H1 (cell line): Measurements from ENCODE around the gene AIF1. TPM values are rescaled to one million over a fixed set of nuclear protein-coding genes. Genes with fewer than 3 reads are reported as not detected.

Experiments
- CTCF ChIA-PET: fragments of 300-600 bp; sonication (Branson Sonifier 250); formaldehyde crosslinking; loops from one replicate; lab custom pipeline; 2021; ENCODE audit not compliant: partially characterized antibody; lab: Charles Lee
- POLR2A ChIA-PET: fragments of 300-600 bp; sonication (Branson Sonifier 250); formaldehyde crosslinking; loops from one replicate; lab custom pipeline; 2021; ENCODE audit warnings: inconsistent platforms; ENCODE audit not compliant: partially characterized antibody; lab: Charles Lee
- DNase-seq, 2 experiments: peaks; one replicate each; pipeline versions ENCODE4 v3.0.0 to v3.0.0-alpha.2; 2010 to 2022; ENCODE audit warnings: low spot score in 2 of 2, low read depth in 1 of 2, mixed read lengths in 1 of 2
- FAIRE-seq: peaks from 2 replicates; lab custom pipeline; 2011; peaks lifted over from hg19 to GRCh38; lab: Jason Lieb, UNC
- H2AFZ ChIP-seq: 2 replicates; pipeline ENCODE4 v1.8.1; 2012; ENCODE audit warnings: low read length, inconsistent platforms
- H2AK5ac ChIP-seq: 2 replicates; pipeline ENCODE4 v1.6.1; 2013; ENCODE audit warnings: low read depth, low read length
- H2BK120ac ChIP-seq: replicated peaks from 2 replicates; pipeline ENCODE3; 2013; ENCODE audit warnings: low read depth, low read length, inconsistent platforms
- H2BK12ac ChIP-seq: 2 replicates; pipeline ENCODE4 v1.6.1; 2013; ENCODE audit warnings: low read depth, low read length
- H2BK15ac ChIP-seq: 2 replicates; pipeline ENCODE4 v1.6.1; 2013; ENCODE audit warnings: low read length
- H2BK20ac ChIP-seq: 2 replicates; pipeline ENCODE4 v1.6.1; 2013; ENCODE audit warnings: low read length
- H2BK5ac ChIP-seq: 2 replicates; pipeline ENCODE4 v1.6.1; 2013; ENCODE audit warnings: low read depth, low read length
- H3K14ac ChIP-seq: 2 replicates; pipeline ENCODE4 v1.6.1; 2013; ENCODE audit warnings: inconsistent platforms; ENCODE audit not compliant: insufficient read length
- H3K18ac ChIP-seq: 2 replicates; pipeline ENCODE4 v1.6.1; 2013; ENCODE audit warnings: low read length; ENCODE audit errors: extremely low read depth
- H3K23ac ChIP-seq: 2 replicates; pipeline ENCODE4 v1.6.1; 2013; ENCODE audit warnings: inconsistent platforms; ENCODE audit not compliant: insufficient read length
- H3K23me2 ChIP-seq: 2 replicates; pipeline ENCODE4 v1.6.1; 2013; ENCODE audit warnings: low read depth, low read length
- H3K27ac ChIP-seq: 2 replicates; pipeline ENCODE4 v1.6.1; 2011; ENCODE audit warnings: low read depth, low read length, inconsistent platforms
- H3K27me3 ChIP-seq, 4 experiments: replicated peaks in 1 of 4; 1 replicate in 1 of 4; 2 replicates in 3 of 4; pipeline versions ENCODE4 v1.6.1 to v1.8.1; 2011 to 2013; ENCODE audit warnings: low read length in 3 of 4, mild to moderate bottlenecking in 3 of 4, inconsistent platforms in 2 of 4, mixed read lengths in 2 of 4, moderate library complexity in 1 of 4; ENCODE audit not compliant: control insufficient read depth in 3 of 4, insufficient read depth in 3 of 4; ENCODE audit errors: extremely low read depth in 1 of 4
- H3K36me3 ChIP-seq, 4 experiments: 2 replicates each; pipeline versions ENCODE4 v1.6.1 to v1.8.1; 2011 to 2013; ENCODE audit warnings: mild to moderate bottlenecking in 4 of 4, low read length in 3 of 4, moderate library complexity in 2 of 4, control low read depth in 1 of 4, inconsistent platforms in 1 of 4; ENCODE audit not compliant: insufficient read depth in 4 of 4, control insufficient read depth in 2 of 4
- H3K4ac ChIP-seq: replicated peaks from 2 replicates; pipeline ENCODE3; 2013; ENCODE audit warnings: low read length, low read depth, mixed read lengths, inconsistent platforms; ENCODE audit not compliant: insufficient read length
- H3K4me1 ChIP-seq, 4 experiments: replicated peaks in 1 of 4; 1 replicate in 1 of 4; 2 replicates in 3 of 4; pipeline versions ENCODE4 v1.6.1 to v1.8.1; 2011 to 2013; ENCODE audit warnings: low read length in 3 of 4, inconsistent platforms in 2 of 4, mixed read lengths in 1 of 4; ENCODE audit not compliant: insufficient read depth in 4 of 4, control insufficient read depth in 3 of 4
- H3K4me2 ChIP-seq, 2 experiments: 2 replicates each; pipeline versions ENCODE4 v1.6.1 to v1.8.1; 2011 to 2013; ENCODE audit warnings: low read depth in 2 of 2, low read length in 2 of 2, control low read depth in 1 of 2, inconsistent platforms in 1 of 2, mild to moderate bottlenecking in 1 of 2; ENCODE audit not compliant: insufficient read depth in 1 of 2
- H3K4me3 ChIP-seq, 4 experiments: fragments of 200-600, 300-600 bp in 1 of 4; sonication (generic), shearing (Covaris generic), sonication (Bioruptor Twin) in 1 of 4; 2 replicates each; pipeline versions ENCODE4 v1.5.1 to v1.8.1; 2011 to 2016; ENCODE audit warnings: low read length in 4 of 4, low read depth in 3 of 4, control low read depth in 2 of 4, inconsistent platforms in 2 of 4, mild to moderate bottlenecking in 2 of 4, mixed read lengths in 1 of 4, moderate library complexity in 1 of 4; ENCODE audit not compliant: insufficient read depth in 2 of 4; ENCODE audit errors: extremely low read depth in 1 of 4
- H3K56ac ChIP-seq: replicated peaks from 2 replicates; pipeline ENCODE3; 2013; ENCODE audit warnings: low read depth, mild to moderate bottlenecking, mixed read lengths, low read length, inconsistent platforms; ENCODE audit not compliant: insufficient read length
- H3K79me1 ChIP-seq: 2 replicates; pipeline ENCODE4 v1.6.1; 2013; ENCODE audit warnings: low read depth, low read length, control low read depth
- H3K79me2 ChIP-seq, 2 experiments: 2 replicates each; pipeline versions ENCODE4 v1.6.1 to v1.8.1; 2012 to 2013; ENCODE audit warnings: low read length in 2 of 2, mild to moderate bottlenecking in 2 of 2, inconsistent platforms in 1 of 2; ENCODE audit not compliant: insufficient read depth in 2 of 2, control insufficient read depth in 1 of 2
- H3K9ac ChIP-seq, 4 experiments: replicated peaks in 1 of 4; 1 replicate in 1 of 4; 2 replicates in 3 of 4; pipeline versions ENCODE4 v1.6.1 to v1.8.1; 2011 to 2013; ENCODE audit warnings: low read depth in 3 of 4, low read length in 3 of 4, control low read depth in 2 of 4, mild to moderate bottlenecking in 2 of 4, moderate library complexity in 2 of 4, inconsistent platforms in 1 of 4; ENCODE audit errors: extremely low read depth in 1 of 4
- H3K9me3 ChIP-seq, 2 experiments: 2 replicates each; pipeline versions ENCODE4 v1.6.1 to v1.8.1; 2012 to 2013; ENCODE audit warnings: mild to moderate bottlenecking in 2 of 2, moderate library complexity in 2 of 2, control low read depth in 1 of 2, inconsistent platforms in 1 of 2, low read depth in 1 of 2, low read length in 1 of 2, mixed read lengths in 1 of 2; ENCODE audit not compliant: insufficient read depth in 2 of 2
- H4K20me1 ChIP-seq, 2 experiments: replicated peaks in 1 of 2; 2 replicates each; pipeline versions ENCODE3 to v1.8.1; 2011 to 2013; ENCODE audit warnings: inconsistent platforms in 2 of 2, low read length in 2 of 2, mild to moderate bottlenecking in 1 of 2; ENCODE audit not compliant: insufficient read depth in 2 of 2, control insufficient read depth in 1 of 2
- H4K5ac ChIP-seq: 2 replicates; pipeline ENCODE4 v1.6.1; 2013; ENCODE audit warnings: low read length, low read depth, mixed read lengths, inconsistent platforms; ENCODE audit not compliant: insufficient read length
- H4K8ac ChIP-seq: 2 replicates; pipeline ENCODE4 v1.8.0; 2013; ENCODE audit warnings: mild to moderate bottlenecking, moderate library complexity, low read length, inconsistent platforms; ENCODE audit not compliant: insufficient read depth; ENCODE audit errors: extremely low read depth
- H4K91ac ChIP-seq: replicated peaks from 2 replicates; pipeline ENCODE3; 2013; ENCODE audit warnings: low read length, mixed read lengths, inconsistent platforms; ENCODE audit not compliant: insufficient read length
- ATF2 ChIP-seq: IDR thresholded peaks from 2 replicates; pipeline ENCODE4 v1.6.1; 2012; ENCODE audit warnings: low read length, inconsistent platforms
- BRCA1 ChIP-seq: IDR thresholded peaks from 2 replicates; pipeline ENCODE4 v1.6.1; 2012; ENCODE audit warnings: low read depth, low read length, improper control_type of control experiment
- CREB1 ChIP-seq: IDR thresholded peaks from 2 replicates; pipeline ENCODE4 v1.6.1; 2012; ENCODE audit warnings: inconsistent platforms
- GTF2F1 ChIP-seq: IDR thresholded peaks from 2 replicates; pipeline ENCODE4 v1.6.1; 2012; ENCODE audit warnings: low read depth, low read length, improper control_type of control experiment, borderline replicate concordance
- JUN ChIP-seq: IDR thresholded peaks from 2 replicates; pipeline ENCODE4 v1.6.1; 2011; ENCODE audit warnings: low read depth, mild to moderate bottlenecking, improper control_type of control experiment, low read length
- NRF1 ChIP-seq: IDR thresholded peaks from 2 replicates; pipeline ENCODE4 v1.6.1; 2011; ENCODE audit warnings: mild to moderate bottlenecking, low read depth, low read length, improper control_type of control experiment
- POLR2AphosphoS5 ChIP-seq: IDR thresholded peaks from 2 replicates; pipeline ENCODE4 v1.6.1; 2011; ENCODE audit warnings: low read depth, low read length
- RNF2 ChIP-seq: fragments of 200-900, 300-1000 bp; sonication (generic); IDR thresholded peaks from 2 replicates; pipeline ENCODE4 v1.7.1; 2016; ENCODE audit warnings: borderline replicate concordance, low read depth, mild to moderate bottlenecking, antibody characterized with exemption, low read length; ENCODE audit not compliant: poor library complexity, severe bottlenecking; ENCODE audit errors: missing control alignments
- SRF ChIP-seq: IDR thresholded peaks from 2 replicates; pipeline ENCODE4 v1.6.1; 2011; ENCODE audit warnings: mild to moderate bottlenecking, low read depth, low read length, moderate library complexity
- TCF12 ChIP-seq: IDR thresholded peaks from 2 replicates; pipeline ENCODE4 v1.6.1; 2011; ENCODE audit warnings: low read depth, mild to moderate bottlenecking, low read length
- USF2 ChIP-seq: IDR thresholded peaks from 2 replicates; pipeline ENCODE4 v1.6.1; 2011; ENCODE audit warnings: low read length, improper control_type of control experiment
- WGBS, 2 experiments: shearing (Covaris generic) in 1 of 2; methylation state at CpG; one replicate each; pipeline versions ENCODE4 v1.1.6 to v1.1.7; 2013 to 2015; ENCODE audit warnings: low lambda C conversion rate in 2 of 2, mixed read lengths in 2 of 2, inconsistent platforms in 1 of 2, low coverage in 1 of 2, missing lambda C conversion rate in 1 of 2; ENCODE audit not compliant: insufficient replicate concordance in 2 of 2, insufficient coverage in 1 of 2, insufficient read length in 1 of 2; ENCODE audit errors: extremely low coverage in 1 of 2, missing lambda C conversion rate in 1 of 2; 5-methylcytosine and 5-hydroxymethylcytosine counted together
- polyA plus RNA-seq, 7 experiments: library from polyadenylated mRNA; depleted of rRNA in 3 of 7; stranded (reverse) in 5 of 7; unstranded in 2 of 7; fragments of >200 nt in 5 of 7; fragments of 200-250 nt in 2 of 7; gene quantifications; 1 replicate in 5 of 7; 2 replicates in 1 of 7; 4 replicates in 1 of 7; pipeline versions ENCODE4 v1.2.1 to v1.2.3, GENCODE V29; 2011 to 2013; ENCODE audit warnings: missing spikeins in 2 of 7, mixed read lengths in 2 of 7
- total RNA-seq: library from RNA; stranded (reverse); fragmentation: NEBNext Ultra II Directional; extraction: Animal tissue kit (Norgen Biotek cat#: 25700); gene quantifications from 2 replicates; pipeline ENCODE4 v1.2.1, GENCODE V29; 2021

Gene AIF1
- total and polyA plus RNA-seq, 2 of the 8 experiments (the other 6 are each of a cell fraction or from before 2014, with no cell fraction given), result 6.3 to 9.8 TPM

- no peaks in the 10 kb centered on the region for H3K9me3 ChIP-seq
- H2BK20ac ChIP-seq, result no peak overlapping the region
- no peaks in the 10 kb centered on the region for H3K23me2 ChIP-seq
- DNase-seq (no peak), FAIRE-seq (no peak)
- no peak overlapping the region for H3K4me3 ChIP-seq
- H2AFZ ChIP-seq, result no peak overlapping the region
- H2BK12ac ChIP-seq, result no peak overlapping the region
- H3K79me1 ChIP-seq, result peaks cover 9% of the 10 kb centered on the region; the same call in 1 of the 2 replicates
- H3K79me2 ChIP-seq, result no peaks in the 10 kb centered on the region; a peak in 1 of 4 replicates
- H3K9ac ChIP-seq, result no peak overlapping the region
- no peak overlapping the region for H3K4me2 ChIP-seq
- H3K4me1 ChIP-seq, result no peaks in the 10 kb centered on the region
- CTCF ChIA-PET, result interaction anchor here (0.5 to 3.0 kb wide), 7 partner anchors 11 to 88 kb away, joined by 3 to 11 read pairs (median 6); partner anchors contain the start of genes ATP6V1G2, BAG6 and GPANK1
- H4K20me1 ChIP-seq, result peaks cover 17 to 22% of the 10 kb centered on the region in 2 experiments
- no peak overlapping the region for H2BK120ac ChIP-seq
- peaks cover 64 to 98% (median 84%) of the 10 kb centered on the region in 4 experiments for H3K36me3 ChIP-seq
- no peak overlapping the region for H4K5ac ChIP-seq
- no peak overlapping the region for H2BK5ac ChIP-seq
- POLR2A ChIA-PET, result interaction anchor here (0.7 to 34.9 kb wide), 6 partner anchors 9 to 193 kb away, joined by 3 to 883 read pairs (median 62); partner anchors contain the start of genes APOM, BAG6, C6orf47 and CSNK2B
- H3K27me3 ChIP-seq, result no peaks in the 10 kb centered on the region
- no peak overlapping the region for H3K23ac ChIP-seq
- H3K4ac ChIP-seq, result no peak overlapping the region
- H4K91ac ChIP-seq, result no peak overlapping the region
- no peak overlapping the region for H3K27ac ChIP-seq
- H3K14ac ChIP-seq, result no peak overlapping the region
- no peak overlapping the region for H3K18ac ChIP-seq
- H2BK15ac ChIP-seq, result no peak overlapping the region
- no peak overlapping the region for H4K8ac ChIP-seq
- no peak overlapping the region for H2AK5ac ChIP-seq
- 91% methylated on average over 3 of the region's 3 CpGs; no CpG with 5 or more reads in 1 of the 2 experiments for WGBS, 2 experiments
- H3K56ac ChIP-seq, result no peak overlapping the region
- TF ChIP-seq TCF12 (no peak), POLR2AphosphoS5 (no peak), JUN (no peak), ATF2 (no peak), CREB1 (no peak), SRF (no peak), GTF2F1 (no peak), BRCA1 (no peak), NRF1 (no peak), RNF2 (no peak), USF2 (no peak)
Observed at GRCh38 chr6:31634131-31634530, 19.1 kb downstream of the AIF1 start.
